ENCODE measurements around the gene TSKS. TPM values are rescaled to one million over a fixed set of nuclear protein-coding genes. Genes with fewer than 3 reads are reported as not detected.

The TSKS gene
- total RNA-seq, 1 donor: 1.4 TPM

GRCh38 chr19:49770529-49770928, 7.4 kb upstream of the TSKS start:
- TF ChIP-seq, protein P1, sequence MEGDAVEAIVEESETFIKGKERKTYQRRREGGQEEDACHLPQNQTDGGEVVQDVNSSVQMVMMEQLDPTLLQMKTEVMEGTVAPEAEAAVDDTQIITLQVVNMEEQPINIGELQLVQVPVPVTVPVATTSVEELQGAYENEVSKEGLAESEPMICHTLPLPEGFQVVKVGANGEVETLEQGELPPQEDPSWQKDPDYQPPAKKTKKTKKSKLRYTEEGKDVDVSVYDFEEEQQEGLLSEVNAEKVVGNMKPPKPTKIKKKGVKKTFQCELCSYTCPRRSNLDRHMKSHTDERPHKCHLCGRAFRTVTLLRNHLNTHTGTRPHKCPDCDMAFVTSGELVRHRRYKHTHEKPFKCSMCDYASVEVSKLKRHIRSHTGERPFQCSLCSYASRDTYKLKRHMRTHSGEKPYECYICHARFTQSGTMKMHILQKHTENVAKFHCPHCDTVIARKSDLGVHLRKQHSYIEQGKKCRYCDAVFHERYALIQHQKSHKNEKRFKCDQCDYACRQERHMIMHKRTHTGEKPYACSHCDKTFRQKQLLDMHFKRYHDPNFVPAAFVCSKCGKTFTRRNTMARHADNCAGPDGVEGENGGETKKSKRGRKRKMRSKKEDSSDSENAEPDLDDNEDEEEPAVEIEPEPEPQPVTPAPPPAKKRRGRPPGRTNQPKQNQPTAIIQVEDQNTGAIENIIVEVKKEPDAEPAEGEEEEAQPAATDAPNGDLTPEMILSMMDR (IDR thresholded peaks at IDR 0.05; ENCODE audit: insufficient read depth, low read length): no peak

DNA sequence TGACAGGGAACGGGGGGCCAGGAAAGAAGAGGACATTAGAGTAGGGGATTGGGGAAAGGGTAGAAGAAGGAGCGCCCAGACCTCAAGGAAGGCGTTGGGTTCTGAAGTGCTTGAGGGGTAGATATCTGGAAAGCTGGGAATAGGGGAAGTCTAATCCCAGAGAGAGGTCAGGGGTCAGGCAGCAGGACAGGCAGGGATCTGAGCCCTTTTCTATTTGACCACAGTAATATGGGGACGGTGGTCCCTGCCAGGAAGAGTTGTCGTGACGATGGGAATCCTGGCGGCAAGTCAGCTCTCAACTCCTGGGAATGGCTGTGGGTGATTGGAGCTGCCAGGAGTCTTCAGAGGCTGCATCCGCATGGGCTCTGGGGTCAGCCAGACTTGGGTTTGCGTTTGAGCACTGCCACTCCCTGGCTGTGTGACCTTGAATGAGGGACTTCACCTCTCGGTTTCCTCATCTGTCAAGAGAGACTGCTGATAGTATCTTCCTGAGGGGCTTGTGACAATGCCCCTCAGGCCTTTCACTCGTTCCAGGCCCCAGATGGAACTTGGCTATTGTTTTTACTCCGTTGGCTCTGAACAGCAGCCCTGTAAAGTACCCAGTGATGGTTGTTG, 5.0 kb upstream of the TSKS start:
- TF ChIP-seq, protein P1 (IDR thresholded peaks at IDR 0.05; ENCODE audit: insufficient read depth, low read length): no peak
- H3K4me3 ChIP-seq (ENCODE audit: low read depth, low read length): peak overlapping the region; percentile 92
- no peak for DNase-seq (ENCODE audit: low read depth)

More at GRCh38 chr19:49770529-49770928, 7.4 kb upstream of the TSKS start:
- no peak overlapping the region for H3K4me3 ChIP-seq (ENCODE audit: low read depth, low read length)
- DNase-seq (ENCODE audit: low read depth): no peak

DNA sequence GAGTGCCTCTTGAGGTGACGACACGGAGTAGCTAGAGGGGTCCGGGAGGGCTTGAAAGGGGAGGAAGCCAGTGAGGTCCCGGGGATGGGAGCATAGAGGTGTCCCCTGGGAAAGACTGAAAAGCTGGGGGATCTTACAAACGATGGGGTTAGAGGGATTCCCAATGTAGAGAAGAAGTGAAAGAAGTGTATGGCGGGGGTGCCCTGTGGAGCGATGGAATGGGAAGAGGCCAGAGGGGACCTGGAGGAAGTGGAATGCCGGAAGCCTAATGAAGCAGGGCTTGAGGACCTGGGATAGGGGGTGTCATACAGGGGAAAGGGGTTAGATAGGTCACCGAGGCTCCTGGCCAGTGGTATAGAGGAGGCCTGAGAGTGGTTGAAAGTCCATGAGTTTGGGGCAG, 4.3 kb upstream of the TSKS start:
- peak; percentile 11 for DNase-seq (ENCODE audit: low read depth)
- H3K4me3 ChIP-seq (ENCODE audit: low read depth, low read length): peak overlapping the region; percentile 92
- TF ChIP-seq, protein P1 (IDR thresholded peaks at IDR 0.05; ENCODE audit: insufficient read depth, low read length): no peak

DNA sequence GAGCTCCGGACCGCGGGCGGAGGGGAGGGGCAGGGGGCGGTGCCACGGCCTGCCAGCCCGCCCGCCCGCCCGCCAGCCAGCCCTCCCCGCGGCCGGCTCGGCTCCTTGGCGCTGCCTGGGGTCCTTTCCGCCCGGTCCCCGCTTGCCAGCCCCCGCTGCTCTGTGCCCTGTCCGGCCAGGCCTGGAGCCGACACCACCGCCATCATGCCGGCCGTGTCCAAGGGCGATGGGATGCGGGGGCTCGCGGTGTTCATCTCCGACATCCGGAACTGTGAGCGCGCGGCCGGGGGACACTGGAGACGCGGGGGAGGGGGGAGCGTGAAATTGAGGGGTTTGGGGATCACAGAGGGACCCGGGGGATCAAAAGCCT, 3.8 kb upstream of the TSKS start, which contains the start of gene AP2A1:
Gene AP2A1 (plus strand): TSS at position 72 of the 370 bp plus-strand sequence. CDS start 133 bp downstream, at position 205.
- no peak for DNase-seq (ENCODE audit: low read depth)
- TF ChIP-seq, protein P1 (IDR thresholded peaks at IDR 0.05; ENCODE audit: insufficient read depth, low read length): no peak
- H3K4me3 ChIP-seq (ENCODE audit: low read depth, low read length): peak within 1 kb of the TSS; percentile 92

GRCh38 chr19:49766007-49766929, 3.2 kb upstream of the TSKS start:
- H3K4me3 ChIP-seq (ENCODE audit: low read depth, low read length): peak overlapping the region; percentile 57
- peak; percentile 100 for DNase-seq (ENCODE audit: low read depth)
- TF ChIP-seq, protein P1 (IDR thresholded peaks at IDR 0.05; ENCODE audit: insufficient read depth, low read length): no peak

GRCh38 chr19:49764341-49764740, 1.2 kb upstream of the TSKS start:
- no peak overlapping the region for H3K4me3 ChIP-seq (ENCODE audit: low read depth, low read length)
- no peak for DNase-seq (ENCODE audit: low read depth)
- TF ChIP-seq, protein P1 (IDR thresholded peaks at IDR 0.05; ENCODE audit: insufficient read depth, low read length): no peak
